GM15510 (cell line): ENCODE data around the gene CCDC188.

ENCODE experiments used
- POLR2A ChIP-seq: IDR thresholded peaks from 3 replicates; pipeline ENCODE4 v1.6.1; 2011; ENCODE audit warnings: borderline replicate concordance; ENCODE audit not compliant: insufficient read length; ENCODE audit errors: extremely low read depth

Gene CCDC188

DNA sequence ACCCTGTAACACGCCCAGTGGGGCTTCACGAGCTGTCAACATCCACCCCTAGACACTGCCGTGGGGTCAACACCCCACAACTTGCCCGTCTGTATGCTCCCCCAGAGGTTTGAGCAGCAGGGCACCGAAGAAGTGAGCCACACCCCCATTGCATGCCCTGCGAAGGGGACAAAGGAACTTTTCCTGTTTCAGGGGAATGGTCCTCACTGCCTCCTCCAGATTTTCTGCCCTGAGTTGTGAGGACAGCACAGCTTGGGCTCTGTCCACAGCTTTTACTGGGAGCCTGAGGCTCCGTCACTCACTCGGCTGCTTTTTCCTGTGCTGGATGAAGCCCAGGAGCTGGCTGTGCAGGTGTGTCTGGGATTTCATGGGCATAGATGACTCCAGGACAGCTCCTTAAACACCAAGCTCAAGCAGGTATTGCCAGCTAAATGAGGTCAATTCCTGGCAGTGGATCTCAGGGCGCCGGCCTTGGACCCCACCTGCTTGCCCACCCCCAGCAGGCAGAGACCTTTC, 40.2 kb upstream of the CCDC188 start:
- TF ChIP-seq POLR2A, result no peak

DNA sequence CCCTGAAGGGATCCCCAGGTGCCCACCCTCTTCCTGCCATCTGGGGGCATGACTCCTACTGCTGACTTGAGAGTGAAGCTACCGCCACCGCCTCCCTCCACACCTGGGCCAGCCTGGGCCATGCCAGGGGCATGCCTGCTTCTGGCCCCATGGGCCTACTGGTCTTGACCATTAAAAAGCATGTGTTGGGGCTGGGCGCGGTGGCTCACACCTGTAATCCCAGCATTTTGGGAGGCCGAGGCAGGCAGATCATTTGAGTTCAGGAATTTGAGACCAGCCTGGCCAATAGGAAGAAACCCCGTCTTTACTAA, 37.7 kb upstream of the CCDC188 start:
- TF ChIP-seq POLR2A, result no peak

DNA sequence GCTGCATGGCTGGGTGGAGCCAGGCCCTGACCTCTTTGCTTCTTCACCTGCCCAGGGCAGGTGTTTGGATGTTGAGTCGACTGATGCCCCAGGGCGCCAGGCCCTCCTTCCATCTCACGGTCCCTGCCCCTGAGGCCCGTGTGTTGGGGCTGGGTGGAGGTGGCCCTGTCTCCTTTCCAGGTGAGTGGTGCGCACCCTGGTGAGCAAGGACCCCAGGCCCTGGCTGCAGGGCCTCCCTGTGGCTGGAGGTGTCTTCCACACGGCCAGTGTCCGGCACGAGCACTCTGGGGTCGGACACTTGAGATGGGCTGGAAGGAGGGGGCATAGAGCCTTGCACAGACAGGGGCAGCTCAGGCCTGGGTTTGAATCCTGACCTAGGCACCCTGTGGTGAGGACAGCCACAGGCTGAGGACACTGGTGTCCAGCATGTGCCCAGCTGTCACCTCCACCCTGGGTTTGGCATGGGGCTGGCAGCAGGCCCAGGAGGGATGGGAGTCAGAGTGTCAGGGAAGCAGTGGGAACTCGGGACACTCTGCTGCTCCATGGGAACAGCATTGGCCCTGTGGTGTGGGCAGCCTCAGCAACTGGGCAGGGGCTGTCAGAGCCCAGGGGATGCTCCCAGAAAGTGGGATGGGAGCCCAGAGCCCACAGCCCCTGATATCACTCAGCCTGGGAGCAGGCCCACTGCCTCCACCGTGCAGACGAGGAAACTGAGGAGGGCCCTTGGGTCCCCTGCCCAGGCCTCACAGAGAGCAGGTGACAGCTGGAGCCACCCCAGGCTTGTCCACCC, 37.1 kb upstream of the CCDC188 start:
- TF ChIP-seq POLR2A, result no peak

DNA sequence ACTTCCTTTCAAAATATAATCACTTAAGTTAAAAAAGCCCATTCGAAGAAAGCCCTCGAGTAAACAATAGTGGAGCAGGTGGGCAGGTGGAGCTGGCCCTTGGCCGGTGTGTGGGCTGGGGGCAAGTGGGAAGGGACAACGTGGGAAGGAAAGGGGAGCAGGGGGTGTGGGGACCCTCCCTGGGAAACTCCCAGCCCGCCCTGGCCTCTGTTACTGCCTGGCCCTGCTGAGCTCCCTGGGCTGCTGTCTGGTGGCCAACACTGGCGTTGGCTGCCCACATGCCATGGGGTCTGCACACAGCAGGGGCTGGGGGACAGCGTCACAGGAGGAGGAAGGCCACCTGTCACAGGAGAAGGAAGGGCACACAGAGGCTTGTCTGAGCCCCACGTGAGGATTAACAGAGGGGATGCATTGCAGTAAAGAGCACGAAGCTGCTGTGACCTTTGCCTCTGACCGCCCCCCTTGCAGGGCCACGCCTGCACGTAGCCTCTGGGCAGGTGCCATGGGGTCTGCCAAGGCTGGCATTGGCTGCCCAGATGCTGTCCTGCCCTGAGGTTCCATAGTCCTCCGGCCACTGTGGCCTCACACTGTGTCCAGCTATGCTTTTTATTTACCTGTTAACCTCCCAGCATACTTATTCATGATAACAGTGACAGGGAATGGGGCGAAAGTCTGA, 36.2 kb upstream of the CCDC188 start:
- no peak for TF ChIP-seq POLR2A

DNA sequence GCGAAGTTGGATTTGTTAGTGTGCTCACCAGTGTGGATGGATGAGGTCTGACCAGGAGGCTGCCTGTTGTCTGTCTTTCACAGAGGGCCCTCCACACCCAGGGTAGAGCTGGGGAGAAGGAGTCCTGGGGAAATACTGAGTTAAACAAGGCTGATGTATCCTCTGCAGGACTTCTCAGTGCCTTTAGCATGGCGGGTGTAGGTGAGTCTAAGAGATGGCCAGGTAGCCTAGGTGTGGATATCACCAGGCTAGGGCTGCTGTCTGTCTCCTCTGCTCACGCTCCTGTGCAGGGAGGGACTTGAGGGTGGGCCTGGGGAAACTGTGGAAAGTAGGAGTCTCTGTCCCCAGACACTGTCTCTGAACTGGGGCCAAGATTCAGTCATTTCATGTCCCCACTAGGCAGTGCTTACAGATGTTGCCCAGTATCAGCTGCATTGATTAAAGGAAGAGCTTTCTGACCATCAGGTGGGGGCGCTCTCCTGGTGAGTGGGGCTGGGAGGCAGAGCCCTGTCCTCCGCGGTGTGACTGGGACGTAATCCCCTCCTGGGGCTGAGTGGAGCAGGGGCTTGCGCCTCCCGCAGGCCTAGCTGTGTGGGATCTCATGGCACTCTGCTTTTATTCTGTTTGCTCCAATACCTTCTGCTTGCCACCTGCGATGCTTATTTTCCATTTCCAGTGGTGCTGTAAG, 35.5 kb upstream of the CCDC188 start:
- no peak for TF ChIP-seq POLR2A

DNA sequence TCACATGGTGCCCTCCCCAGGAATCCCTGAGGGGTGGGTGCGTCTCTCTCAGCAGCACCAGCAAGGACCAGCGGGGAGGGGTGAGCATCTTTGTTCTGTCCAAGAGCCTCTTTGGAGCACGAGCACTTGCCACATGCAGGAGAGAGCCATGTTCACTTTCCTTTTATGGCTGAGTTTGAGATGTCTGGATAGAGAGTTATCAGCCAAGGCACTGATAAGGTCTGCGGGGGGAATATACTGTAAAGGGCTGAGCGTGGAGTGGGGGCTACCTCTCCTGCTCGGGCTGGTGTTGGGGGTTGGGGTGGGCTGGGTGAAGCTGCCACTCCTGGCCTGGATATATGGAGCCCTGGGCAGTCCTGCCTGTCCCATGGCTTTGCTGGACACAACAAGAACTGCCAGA, 34.9 kb upstream of the CCDC188 start:
- TF ChIP-seq POLR2A, result no peak

DNA sequence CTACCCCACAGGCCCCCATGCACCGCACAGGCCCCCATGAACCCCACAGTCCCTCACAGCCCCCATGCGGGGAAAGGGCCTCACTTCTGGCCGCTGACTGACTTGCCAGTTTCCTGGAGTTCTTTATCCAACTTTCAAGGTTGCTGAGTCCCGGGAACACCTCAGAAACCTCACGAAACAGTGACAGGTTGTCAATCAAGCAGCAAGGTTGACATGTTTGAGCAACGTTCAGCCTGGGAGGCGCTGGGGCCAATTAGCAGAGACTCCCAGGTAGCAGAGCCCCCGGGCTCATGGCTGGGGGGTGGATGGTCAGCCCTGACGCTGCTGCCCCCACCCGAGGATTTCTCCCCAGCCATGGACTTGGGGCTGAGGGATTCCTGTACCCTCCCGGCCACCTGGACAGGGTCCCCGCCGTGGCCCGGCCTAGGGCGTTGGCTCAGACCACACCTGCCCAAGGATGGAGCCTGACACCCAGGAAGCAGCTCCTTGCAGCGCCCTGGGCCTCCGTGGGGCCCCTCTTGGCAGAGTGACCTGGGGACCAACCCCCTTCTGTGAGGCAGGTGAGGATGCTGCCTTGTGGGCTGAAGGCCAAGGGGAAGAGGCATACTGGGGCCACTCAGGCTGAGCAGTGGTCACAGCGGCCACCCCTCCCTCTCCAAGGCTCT, 33.8 kb upstream of the CCDC188 start:
- no peak for TF ChIP-seq POLR2A

DNA sequence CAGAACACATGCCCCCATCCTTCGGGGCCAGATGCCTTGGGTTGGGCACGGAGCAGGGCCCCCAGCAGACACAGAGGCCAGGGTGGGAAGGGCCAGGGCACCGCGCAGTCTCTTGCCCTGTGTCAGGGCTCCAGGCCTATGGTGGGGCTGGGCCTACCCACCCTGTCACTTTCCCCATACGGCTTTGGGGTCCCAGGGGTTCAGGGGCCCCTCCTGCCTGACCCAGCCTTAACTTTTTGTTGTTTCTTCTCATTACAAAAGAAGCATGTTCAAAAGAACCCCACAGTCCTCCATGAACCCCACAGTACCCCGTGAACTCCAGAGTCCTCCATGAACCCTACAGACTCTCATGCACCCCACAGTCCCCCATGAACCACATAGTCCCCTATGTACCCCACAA, 33.0 kb upstream of the CCDC188 start:
- TF ChIP-seq POLR2A, result no peak

DNA sequence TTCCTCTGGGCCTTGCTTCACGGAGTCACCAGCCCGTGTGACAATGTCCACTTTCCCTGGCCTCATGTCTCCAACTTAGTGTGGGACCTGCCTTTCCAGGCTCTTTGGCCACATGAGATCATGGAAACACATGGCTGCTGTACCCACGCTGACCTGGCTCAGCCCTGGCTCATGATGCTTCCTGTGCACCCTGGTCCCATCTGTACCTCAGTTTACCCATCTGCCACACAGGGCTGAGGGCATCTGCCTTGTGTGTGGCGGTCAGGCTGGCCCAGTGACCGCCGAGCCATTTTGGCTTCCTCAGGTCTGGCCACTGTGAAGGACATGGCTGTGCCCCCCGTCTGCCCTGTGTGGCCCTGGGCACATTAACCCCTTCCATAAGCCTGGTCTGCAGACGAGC, 32.2 kb upstream of the CCDC188 start:
- TF ChIP-seq POLR2A, result no peak

DNA sequence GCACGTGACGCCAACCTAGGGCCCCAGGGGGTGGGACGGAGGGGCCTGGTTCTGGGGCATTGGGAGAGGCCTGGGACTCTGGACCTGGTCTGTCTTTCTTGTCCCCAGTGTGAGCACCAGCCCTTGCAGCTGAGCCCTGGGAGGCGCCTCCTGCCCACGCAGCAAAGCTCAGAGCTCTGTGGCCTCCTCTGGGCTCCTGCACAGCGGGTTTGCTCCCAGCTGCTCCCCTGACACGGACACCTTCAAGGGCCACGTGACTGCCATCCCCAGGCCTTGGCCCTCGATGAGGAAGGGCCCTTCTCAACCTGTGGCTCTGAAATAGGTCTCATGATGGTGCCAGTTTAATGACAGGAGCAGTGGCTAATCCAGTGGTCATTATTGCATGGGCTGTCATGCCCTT, 31.5 kb upstream of the CCDC188 start:
- no peak for TF ChIP-seq POLR2A

DNA sequence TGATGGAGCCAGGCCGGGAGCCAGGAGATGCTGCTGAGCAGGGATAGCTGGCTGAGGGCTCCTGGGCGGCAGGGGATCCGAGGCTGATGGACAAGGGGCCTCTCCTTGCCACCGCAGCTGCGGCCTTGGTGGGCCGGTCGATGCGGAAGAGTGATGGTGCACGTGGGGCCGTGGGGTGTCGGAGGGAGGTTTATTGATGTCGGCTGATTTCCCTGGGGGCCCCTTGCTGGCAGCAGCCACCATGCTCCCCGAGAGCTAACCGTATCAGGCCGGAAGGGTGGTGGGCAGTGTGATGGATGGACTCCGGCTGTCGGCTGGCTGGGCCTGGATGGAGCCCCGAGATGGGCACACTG, 31.0 kb upstream of the CCDC188 start:
- no peak for TF ChIP-seq POLR2A

DNA sequence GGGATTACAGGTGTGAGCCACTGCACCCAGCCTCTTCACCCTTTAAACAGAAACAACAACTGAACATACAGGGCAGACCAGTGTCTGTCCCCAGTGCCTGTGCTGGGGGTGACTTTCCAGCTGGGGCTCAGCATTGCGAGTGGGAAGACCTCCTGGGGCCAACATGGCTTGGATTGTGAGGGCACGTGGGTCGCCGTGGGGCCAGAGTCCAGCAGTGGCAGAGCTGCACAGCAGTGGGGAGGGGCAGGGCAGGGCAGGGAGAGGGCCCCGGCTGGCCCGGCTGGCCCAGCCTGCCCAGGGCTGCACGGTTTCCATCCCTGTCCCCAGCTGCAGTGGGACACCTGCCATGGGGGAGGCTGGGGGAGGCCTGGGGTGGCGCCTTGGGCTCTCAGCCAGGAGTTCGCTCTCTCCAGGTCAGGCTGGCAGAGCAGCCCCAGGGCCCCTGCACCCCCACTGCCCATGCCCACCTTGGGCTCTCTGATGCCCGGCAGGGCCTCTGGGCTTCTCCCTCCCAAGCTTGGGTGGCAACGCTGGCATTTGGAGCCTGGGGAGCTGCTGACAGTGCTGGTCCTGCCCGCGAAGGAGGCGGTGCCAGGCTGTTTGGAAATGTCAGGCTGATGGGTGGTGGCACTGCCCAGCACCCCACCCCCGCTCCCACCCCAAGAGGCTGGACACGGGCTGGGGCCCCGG, 30.5 kb upstream of the CCDC188 start:
- TF ChIP-seq POLR2A, result no peak

DNA sequence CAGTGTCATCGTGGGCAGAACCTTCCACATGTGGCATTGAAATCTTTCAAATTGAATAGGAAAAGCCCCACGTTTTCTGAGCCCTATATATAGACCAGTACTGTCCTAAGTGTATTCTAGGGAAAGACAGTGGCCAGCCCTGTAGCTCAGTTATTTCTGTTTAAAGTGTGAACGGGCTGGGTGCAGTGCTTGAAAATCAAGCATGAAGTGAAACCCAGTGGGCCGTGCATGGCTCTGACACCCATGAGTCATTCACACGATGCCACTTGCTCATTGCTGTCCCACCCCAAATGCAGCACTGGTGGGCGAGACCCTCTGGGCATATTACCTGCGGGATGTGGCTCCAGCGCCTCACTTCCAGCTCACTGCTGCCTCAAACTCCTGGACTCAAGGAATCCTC, 29.8 kb upstream of the CCDC188 start:
- TF ChIP-seq POLR2A, result no peak

DNA sequence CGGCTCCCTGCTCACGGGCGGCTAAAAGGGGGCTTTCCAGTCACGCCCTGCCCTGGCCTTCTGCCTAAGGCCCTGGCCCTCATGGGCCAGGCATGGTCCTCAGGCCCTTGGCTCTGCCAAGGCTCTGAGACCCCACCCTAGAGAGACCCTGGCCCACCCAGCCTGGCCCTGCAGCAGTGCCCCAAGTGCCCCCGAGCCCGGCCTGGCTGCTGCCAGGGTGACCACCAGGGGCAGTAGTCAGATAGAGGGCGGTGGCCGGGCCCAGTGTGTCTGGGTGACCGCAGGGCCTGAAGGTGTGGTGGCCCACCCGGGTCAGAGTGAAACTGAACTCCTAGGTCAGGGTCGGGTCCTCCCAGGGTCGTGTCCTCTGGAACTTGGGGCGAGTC, 29.4 kb upstream of the CCDC188 start:
- no peak for TF ChIP-seq POLR2A

DNA sequence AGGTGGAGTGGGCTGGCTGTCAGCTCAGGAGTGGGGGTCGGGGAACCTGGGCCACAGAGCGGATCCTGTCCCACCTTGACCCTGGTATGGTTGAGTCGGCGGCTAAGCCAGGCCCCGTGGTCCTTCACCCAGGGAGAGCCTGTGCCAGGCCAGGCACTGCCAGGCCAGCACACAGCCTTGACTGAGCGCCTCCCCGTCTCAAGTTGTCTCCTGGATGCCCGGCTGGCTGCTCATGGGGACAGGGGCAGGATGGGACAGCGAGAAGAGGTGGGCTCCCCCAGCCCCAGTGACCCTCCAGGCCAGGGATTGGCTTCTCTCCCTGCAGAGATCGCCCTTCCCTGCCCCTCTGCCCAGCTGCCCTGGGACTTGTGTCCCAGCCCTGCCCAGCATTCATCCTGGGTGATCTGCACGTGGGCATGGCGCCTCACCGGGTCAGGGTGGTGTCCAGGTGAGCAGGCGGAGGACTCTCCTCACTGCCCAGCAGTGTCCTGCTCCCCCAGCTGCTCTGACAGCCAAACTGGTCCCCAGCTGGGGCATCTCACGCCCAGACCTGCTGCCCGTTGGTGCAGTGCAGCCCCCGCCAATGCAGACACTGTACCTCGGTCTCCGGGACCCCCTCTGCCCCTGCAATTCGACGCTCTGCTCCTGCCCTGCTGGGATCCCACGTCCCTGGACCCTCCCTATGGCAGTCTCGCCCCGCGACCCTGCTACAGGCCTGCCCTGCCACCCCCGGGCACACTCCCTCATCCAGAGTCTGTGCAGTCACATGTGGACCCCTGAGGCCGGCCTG, 28.8 kb upstream of the CCDC188 start:
- TF ChIP-seq POLR2A, result no peak

DNA sequence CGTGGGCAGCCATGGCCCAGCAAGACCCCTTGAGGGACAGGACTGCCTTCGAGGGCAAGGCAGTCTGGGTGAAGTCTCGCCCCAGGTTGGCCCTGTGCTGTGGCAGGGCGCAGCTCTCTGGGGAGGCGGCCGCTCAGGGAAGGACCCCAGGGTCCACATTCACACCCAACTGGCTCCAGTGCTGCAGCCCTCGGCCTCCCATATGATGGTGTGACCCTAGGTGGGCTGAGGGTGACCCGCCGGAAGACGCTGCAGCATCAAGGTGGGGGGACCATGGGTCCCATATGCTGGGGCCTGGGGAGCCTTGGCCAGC, 28.0 kb upstream of the CCDC188 start:
- TF ChIP-seq POLR2A, result no peak
